Mononuclear cell (primary cell): ENCODE results near the gene EXOSC6. TPM values are rescaled to one million over a fixed set of nuclear protein-coding genes. Genes with fewer than 3 reads are reported as not detected.

Source experiments
- total RNA-seq: library from RNA; depleted of rRNA; stranded (reverse); fragments of >200 nt; gene quantifications from one replicate; pipeline ENCODE4 v1.2.3, GENCODE V29; 2012

The EXOSC6 gene
- total RNA-seq, 1 donor = 37.4 TPM

Other genes with a start within 250 kb of the EXOSC6 start
- 16.6 TPM for gene PDPR, start 137.6 kb downstream of the EXOSC6 start, total RNA-seq
- 0.31 TPM for gene CLEC18C, start 78.2 kb downstream of the EXOSC6 start, total RNA-seq
- 8.8 TPM for gene AARS1, start 37.6 kb upstream of the EXOSC6 start, total RNA-seq
- 37.4 TPM for gene DDX19B, start 47.2 kb upstream of the EXOSC6 start, total RNA-seq
- 32.7 TPM for gene DDX19A, start 95.0 kb upstream of the EXOSC6 start, total RNA-seq
- gene ST3GAL2, start 187.2 kb upstream of the EXOSC6 start, total RNA-seq = 18.5 TPM
- 9.2 TPM for gene FCSK, start 202.7 kb upstream of the EXOSC6 start, total RNA-seq